Cerebellar nuclear complex (tissue), 1 donor: ENCODE data around the gene ZNF630.
"Not testable (repeated sequence)": the region's sequence is repeated elsewhere in the genome, so short reads cannot be mapped to it uniquely, and the experiment has no call there.

Experiments
- DNase-seq, 2 experiments: peaks; one replicate each; lab custom pipeline; 2025; lab: John Stamatoyannopoulos, UW

Gene ZNF630

DNA sequence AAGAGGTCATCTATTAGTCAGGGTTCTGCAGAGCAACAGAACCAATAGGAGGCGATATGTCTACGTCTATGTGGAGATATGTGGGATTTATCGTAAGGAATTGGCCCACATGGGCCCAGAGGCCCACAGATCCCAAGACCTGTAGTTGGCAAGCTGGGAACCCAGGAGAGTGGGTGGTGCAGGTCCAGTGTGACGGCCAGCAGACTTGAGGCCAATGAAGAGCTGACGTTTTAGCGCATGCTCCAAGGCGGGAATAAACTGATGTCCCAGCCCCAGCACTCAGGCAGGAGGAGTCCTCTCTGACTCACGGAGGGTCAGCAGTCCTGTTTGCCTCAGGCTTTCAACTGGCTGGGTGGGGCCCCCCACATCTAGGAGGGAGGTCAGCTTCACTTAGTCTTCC lies 43.3 kb downstream of the ZNF630 start:
- no peak for DNase-seq

DNA sequence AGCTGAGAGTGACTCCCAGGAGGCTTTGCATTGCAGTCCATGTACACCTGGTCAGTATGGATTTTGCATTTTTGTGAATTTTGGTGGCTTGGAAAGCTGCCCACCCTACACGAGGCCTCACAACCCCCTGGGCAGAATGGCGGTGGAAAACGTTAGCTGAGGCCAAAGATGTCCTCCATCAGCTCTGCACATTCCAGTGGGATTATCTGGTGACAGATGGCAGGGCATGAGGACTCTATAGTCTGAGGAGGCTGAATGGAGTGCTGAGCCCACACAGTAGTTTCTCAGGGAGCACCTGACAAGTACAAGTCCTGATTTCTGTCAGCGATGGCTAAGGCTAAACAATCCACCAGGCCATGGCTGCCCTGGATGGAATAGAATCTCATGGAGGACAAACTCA lies 43.9 kb downstream of the ZNF630 start:
- DNase-seq = not testable (repeated sequence)

DNA sequence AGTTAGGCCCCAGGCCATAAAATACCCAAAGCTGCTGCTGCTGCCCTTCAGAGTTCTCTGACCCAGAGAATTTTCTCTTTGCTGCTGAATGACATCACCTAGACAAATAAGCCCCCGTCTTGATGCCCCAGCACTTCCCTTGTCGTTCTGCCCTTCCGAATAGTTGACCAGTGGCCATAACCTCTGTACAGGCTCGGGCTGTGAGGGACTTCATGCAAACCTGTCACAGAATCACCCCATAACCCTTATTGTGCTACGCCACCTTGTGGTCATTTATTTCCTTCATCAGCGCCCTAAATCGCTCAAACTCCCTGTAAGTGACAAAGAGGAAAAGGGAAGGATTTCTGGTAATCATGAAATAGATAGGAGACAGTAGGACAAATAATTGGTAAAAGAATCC lies 45.9 kb downstream of the ZNF630 start:
- DNase-seq = peak in 1 of 2 experiments; percentile 9

GRCh38 chrX:48022738-48023137 lies 48.7 kb downstream of the ZNF630 start:
- DNase-seq = no peak

- no peak for DNase-seq
Observed at GRCh38 chrX:48022100-48022499, 49.3 kb downstream of the ZNF630 start.

DNA sequence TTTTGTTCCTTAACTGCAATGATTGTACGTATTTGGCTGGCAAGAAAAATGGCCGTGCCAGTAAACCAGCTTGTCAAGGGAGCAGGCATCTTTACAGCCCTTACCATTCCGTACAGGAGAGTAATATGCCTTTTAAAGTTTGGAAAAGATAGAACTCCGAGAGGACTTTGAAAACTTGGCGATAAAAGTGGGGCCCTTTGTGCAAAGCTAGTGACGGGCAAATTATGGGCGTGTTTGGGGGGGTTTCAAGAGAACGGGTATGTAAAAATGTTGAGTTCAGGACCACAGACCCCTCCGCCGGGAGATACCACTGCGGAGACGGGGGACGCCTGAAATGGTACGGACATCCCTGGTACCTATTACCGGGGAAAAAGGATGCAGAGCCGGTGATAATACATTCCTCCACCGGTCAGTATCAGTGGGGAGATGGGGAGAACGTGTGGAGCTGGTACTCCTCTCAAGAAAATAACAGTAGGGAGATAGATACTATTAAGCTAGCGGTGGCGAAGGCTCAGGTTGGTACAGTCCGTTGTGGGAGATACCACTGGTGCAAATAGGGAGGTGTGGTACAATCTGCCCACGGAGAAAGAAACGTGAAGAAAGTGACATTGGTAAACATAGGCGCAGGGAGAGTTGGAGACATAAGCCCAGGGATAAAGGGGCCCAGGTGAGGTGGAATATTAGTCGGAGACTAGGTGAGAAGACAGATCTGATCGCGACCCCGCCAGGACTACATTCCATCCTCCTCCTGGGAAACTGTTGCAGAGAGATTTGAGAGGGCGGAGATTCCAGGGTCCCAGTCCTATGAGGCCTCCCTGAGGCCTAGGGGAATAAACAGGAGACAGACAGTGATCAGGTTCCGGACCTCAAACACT lies 50.2 kb downstream of the ZNF630 start:
- DNase-seq = peak in 1 of 2 experiments; percentile 26

DNA sequence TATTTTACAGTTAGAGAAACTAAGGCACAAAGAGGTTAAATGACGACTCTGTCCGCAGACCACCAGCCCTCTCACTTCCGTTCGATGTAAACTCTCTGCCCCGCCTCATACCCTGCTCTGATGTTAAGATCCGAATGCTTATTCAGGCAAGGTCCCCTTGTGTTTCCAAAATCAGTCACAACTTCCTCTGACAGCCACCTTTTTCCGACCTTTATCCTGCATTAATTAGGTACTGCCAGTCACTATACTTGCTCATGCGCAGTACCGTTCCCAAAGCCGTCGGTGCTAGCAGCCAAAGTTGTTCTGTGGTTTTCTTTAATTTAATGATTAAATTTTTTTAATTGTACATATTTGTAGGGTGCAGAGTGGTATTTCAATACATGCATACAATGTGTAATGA lies 51.0 kb downstream of the ZNF630 start:
- DNase-seq = not testable (repeated sequence)

DNA sequence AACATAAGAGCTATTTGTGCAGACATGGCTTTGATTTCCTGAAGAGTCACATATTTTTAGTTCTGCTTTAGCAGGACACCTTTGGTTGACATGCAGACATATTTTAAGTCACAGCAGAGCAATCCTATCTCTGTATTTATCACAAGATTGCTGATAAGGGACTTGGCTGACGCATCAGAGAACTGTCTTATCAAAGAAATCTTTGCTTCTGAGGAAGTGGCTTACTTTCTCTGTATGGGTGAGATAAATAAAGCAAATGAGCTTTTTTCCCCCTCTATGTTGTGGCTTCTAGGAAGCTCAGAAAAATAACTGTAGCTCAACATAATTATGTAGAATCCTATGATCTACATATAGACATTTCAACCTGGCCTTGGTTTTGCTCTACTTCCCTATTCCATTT lies 51.5 kb downstream of the ZNF630 start:
- DNase-seq = not testable (repeated sequence)

GRCh38 chrX:48016583-48017310 lies 54.7 kb downstream of the ZNF630 start:
- not testable (repeated sequence) for DNase-seq

DNA sequence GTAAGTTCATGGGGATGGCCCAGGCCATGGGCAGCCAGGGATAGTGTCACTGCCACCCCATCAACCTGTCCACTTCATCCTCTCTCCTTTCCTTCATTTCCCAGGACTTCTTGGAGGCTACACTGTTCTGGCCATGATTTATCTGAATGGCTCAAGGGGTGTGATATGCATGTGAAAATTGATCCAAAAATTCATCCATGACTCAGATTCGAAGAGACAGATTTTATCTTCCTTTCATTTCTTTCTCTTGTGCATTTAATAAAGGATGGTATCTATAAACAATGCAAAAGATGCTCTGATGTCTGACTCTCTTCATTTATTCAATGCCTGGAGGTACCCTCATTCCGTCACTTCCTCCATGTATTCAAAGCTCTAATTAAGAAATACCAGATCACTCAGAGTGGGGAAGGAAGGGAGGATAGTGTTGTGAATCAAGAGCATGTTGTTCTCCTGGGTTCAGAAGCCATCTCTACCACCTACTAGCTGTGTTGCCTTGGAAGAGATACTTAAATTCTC lies 61.9 kb downstream of the ZNF630 start:
- not testable (repeated sequence) for DNase-seq
